8988T (cell line): ENCODE data around the gene EFNA3.

Source experiments
- DNase-seq: peaks from one replicate; pipeline ENCODE4 v3.0.0; 2011

Gene EFNA3

DNA sequence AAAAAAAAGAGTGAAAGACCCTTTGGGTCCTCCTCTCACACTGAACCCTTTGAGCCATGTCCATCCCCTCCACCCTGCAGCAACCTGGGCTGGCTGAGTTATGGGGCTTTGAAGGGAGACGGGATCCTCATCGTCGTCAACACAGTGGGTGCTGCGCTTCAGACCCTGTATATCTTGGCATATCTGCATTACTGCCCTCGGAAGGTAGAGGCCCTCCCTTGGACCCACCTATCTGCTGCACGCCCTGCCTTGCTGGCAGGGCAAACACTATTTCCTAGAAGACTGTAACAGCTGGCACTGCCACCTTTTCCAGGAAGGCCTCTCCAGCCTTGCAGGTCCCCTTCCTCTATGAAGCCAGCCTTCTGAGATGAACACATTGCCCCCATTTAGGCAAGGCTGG lies 58.1 kb downstream of the EFNA3 start:
- no peak for DNase-seq
